UCSD-AML1 (cell line): Measurements from ENCODE around the gene CYP27B1.

Source experiments
- DNase-seq: peaks from one replicate; lab custom pipeline; 2025; ENCODE audit not compliant: unreplicated experiment; lab: John Stamatoyannopoulos, UW

CYP27B1 gene

GRCh38 chr12:57736741-57737466, 30.0 kb downstream of the CYP27B1 start:
- no peak for DNase-seq

- no peak for DNase-seq
Measured at GRCh38 chr12:57735952-57736740, 30.7 kb downstream of the CYP27B1 start.

- no peak for DNase-seq
Measured at GRCh38 chr12:57735198-57735855, 31.6 kb downstream of the CYP27B1 start.

- DNase-seq = no peak
Measured at GRCh38 chr12:57734591-57734990, 32.3 kb downstream of the CYP27B1 start.

- DNase-seq = no peak
Measured at GRCh38 chr12:57733928-57734327, 33.0 kb downstream of the CYP27B1 start.

GRCh38 chr12:57732726-57733593, 33.9 kb downstream of the CYP27B1 start:
- DNase-seq = no peak

GRCh38 chr12:57732270-57732669, 34.6 kb downstream of the CYP27B1 start:
- no peak for DNase-seq

GRCh38 chr12:57731411-57732080, 35.3 kb downstream of the CYP27B1 start:
- DNase-seq = no peak

GRCh38 chr12:57730336-57731067, 36.4 kb downstream of the CYP27B1 start:
- no peak for DNase-seq

GRCh38 chr12:57729321-57729844, 37.5 kb downstream of the CYP27B1 start:
- DNase-seq = no peak

GRCh38 chr12:57727758-57728395, 39.0 kb downstream of the CYP27B1 start:
- no peak for DNase-seq

GRCh38 chr12:57726884-57727757, 39.8 kb downstream of the CYP27B1 start:
- DNase-seq = no peak

- DNase-seq = no peak
Measured at GRCh38 chr12:57726151-57726883, 40.6 kb downstream of the CYP27B1 start.

- no peak for DNase-seq
Measured at GRCh38 chr12:57725851-57726150, 41.1 kb downstream of the CYP27B1 start.

GRCh38 chr12:57724936-57725740, 41.7 kb downstream of the CYP27B1 start:
- DNase-seq = no peak

GRCh38 chr12:57724003-57724935, 42.6 kb downstream of the CYP27B1 start:
- DNase-seq = no peak
